Measurements from ENCODE around the gene TMEM209.
"Not testable (repeated sequence)": the region's sequence is repeated elsewhere in the genome, so short reads cannot be mapped to it uniquely, and the experiment has no call there.

TMEM209 gene

GRCh38 chr7:130218806-130219620, 13.8 kb upstream of the TMEM209 start:
- DNase-seq (ENCODE audit: low spot score): no peak

GRCh38 chr7:130216750-130217149, 11.5 kb upstream of the TMEM209 start:
- DNase-seq (ENCODE audit: low spot score): no peak

- DNase-seq (ENCODE audit: low spot score): no peak
These were observed 10.8 kb upstream of the TMEM209 start for GRCh38 chr7:130216025-130216424.

- no peak for DNase-seq (ENCODE audit: low spot score)
These were observed 8.6 kb upstream of the TMEM209 start for GRCh38 chr7:130213828-130214227.

DNA sequence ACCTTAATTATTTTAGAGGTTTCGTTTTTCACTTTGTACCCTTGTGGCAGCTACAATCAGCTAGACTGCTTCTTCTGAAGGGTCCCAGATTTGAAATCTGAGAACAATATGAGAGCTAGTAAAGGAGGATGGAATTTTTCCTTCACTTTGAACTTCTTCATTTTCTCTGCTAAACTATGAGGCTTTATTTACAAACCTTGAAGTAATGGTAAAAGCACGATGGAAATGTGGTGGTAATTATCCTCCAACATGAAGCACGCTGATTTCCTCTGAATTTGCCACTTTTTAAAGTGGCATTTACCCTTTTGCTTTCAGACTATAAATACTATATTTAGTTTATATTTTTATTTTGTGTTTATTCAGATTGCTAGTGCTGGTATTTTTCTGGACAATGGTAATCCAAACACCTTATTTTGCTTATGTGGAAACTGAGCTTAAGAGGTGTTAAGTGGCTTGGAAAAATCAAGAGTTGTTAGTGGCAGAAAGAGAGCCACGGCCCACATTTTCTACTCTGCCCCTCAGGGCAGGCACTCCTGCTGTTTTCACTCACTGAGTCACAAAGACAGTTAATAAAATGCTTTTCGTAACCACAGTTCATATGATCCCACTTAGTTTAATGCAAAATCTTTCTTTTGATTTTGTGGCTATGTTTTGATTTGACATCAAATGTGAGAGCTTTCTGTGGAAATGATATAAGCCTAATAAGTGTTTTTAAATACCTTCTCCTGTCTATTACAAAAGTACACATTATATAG, 5.2 kb upstream of the TMEM209 start:
- no peak for DNase-seq (ENCODE audit: low spot score)

DNA sequence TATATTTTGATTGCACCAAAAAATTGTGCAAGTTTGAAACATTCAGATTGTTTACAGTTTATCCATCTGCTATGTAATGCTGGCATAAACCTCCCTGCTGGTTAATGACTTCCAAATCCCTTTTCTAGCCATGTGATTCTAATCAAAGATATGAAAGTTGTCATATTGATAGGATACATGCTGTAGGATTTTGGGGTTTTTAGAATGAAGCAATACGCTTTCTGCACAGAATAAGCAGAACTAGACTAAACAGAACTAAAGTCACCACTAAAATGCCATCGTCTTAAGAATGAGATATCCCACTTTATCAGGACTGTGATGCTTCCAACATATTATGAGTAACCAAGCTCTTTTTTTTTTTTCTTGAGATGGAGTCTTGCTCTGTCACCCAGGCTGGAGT, 3.3 kb upstream of the TMEM209 start:
- DNase-seq (ENCODE audit: low spot score): no peak

- no peak for DNase-seq (ENCODE audit: low spot score)
These were observed 2.4 kb upstream of the TMEM209 start, which contains the start of gene SSMEM1 for GRCh38 chr7:130207642-130208041. SSMEM1 (plus strand) TSS chr7:130207860; CDS start chr7:130207911, 51 bp downstream.

- no peak for DNase-seq (ENCODE audit: low spot score)
These were observed 1.8 kb upstream of the TMEM209 start for GRCh38 chr7:130207033-130207432.

DNA sequence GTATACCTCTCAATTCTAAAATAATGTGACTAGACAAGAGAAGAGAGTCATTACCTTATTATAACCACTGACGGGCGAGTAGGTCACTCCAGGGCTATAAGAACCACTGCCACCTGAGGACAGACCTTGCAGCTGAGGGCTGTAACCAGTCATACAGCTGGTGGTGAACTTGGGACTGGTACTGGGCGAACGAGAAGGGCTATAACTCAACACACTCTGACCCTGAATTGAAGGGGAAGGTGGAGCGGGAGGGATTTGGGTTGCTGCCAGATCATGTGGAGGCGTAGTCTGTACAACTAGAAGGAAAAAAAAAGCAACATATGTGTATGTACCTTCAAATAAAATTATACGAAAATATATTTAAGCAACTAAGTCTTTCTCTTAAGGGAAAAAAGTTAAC, 3.4 kb downstream of the TMEM209 start:
- peak; percentile 24 for DNase-seq (ENCODE audit: low spot score)

DNA sequence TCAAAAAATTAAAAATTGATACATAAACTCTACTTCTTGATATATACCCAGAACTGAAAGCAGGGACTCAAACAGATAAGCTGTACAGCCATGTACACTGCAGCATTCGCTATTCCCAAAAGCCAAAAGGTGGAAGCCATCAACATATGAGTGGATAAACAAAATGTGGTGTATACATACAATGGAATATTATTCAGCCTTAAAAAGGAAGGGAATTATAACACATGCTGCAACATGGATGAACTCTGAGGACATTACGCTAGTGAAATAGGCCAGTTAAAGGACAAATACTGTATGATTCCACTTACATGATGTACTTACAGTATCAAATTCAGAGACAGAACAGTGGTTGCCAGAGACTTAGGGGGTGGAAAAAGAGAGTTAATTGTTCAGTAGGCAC, 8.1 kb downstream of the TMEM209 start:
- no peak for DNase-seq (ENCODE audit: low spot score)

GRCh38 chr7:130196476-130196875, 8.7 kb downstream of the TMEM209 start:
- no peak for DNase-seq (ENCODE audit: low spot score)

DNA sequence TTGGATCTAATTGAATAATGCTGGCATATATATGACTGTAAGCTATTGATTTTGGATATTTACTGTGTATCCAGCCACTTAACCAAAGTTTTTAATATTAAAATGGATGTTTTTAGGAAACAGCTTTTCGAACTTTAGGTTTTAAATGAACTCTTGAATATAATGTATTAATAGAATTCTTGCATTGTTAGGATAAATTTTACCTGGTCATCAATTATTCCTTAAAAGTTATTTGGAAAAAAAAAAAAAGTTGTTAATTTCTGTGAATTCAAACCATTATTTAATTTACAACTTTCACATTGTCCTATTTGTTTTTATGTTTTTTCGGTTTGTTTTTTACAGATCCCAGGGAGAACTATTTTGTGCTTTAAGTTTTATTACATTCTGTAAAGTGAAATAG, 9.8 kb downstream of the TMEM209 start:
- no peak for DNase-seq (ENCODE audit: low spot score)

GRCh38 chr7:130191791-130192190, 13.4 kb downstream of the TMEM209 start:
- no peak for DNase-seq (ENCODE audit: low spot score)

GRCh38 chr7:130189343-130189742, 15.9 kb downstream of the TMEM209 start:
- no peak for DNase-seq (ENCODE audit: low spot score)

DNA sequence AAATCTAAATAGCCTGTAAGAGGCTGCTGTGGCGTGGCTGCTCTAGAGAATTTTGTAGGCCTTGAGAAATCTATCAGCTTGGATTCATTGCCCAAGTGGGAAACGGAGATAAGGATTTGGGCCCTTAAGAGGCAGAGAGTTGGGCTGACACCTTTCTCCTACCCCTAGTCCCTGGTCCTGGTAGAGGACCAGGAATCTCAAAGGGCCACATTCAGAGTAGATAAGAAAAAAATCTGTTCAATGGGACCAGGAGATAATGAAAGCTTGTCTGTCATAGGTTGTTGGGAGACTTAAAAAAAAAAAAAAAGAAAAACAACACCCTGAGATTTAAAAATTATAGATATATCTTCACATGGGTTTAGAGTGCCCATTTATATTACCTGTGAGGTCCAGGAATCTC, 17.8 kb downstream of the TMEM209 start:
- DNase-seq (ENCODE audit: low spot score): no peak

DNA sequence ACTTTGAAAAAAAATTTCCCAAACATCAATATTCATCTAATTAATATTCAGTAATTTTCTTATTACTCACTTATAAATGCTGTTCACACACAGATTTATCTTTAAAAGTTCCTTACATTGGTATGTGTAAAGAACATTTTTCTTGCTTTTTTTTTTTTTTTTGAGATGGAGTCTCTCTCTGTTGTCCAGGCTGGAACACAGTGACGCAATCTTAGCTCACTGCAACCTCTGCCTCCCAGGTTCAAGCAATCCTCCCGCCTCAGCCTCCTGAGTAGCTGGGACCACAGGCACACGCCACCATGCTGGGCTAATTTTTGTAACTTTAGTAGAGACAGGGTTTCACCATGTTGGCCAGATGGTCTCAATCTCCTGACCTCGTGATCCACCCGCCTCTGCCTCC, 20.9 kb downstream of the TMEM209 start:
- not testable (repeated sequence) for DNase-seq (ENCODE audit: low spot score)

DNA sequence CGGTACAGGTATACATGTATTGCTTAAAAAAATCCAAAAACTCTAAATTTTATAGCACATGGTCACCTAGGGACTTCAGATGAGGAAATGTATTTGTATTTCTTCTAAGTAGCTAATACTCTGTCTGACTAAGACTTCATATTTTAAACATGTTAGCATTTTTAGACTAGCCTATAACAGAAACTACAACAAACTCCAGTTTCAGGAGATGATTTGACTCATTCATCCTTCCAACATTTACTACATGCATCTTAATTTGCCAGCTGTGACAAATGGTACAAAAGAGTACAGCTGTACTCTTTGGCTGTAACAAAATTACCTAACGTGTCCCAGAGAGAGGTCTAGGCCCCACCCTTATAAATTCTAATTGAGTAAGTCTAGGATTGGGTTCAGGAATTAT, 22.2 kb downstream of the TMEM209 start:
- DNase-seq (ENCODE audit: low spot score): no peak

DNA sequence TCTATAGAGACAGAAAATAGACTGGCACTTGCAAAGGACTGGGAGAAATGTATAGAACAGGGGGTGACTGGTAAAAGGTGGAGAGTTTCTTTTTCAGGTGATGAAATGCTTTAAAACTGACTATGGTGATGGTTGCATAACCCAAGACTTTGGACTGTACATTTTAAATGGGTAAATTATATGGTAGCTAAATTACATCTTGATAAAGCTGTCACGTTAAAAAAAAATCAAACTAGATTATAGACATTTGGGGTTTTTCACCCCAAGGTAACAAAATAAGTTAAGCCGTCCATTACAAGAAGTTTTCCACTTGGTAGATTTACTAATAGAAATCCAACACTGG, 24.0 kb downstream of the TMEM209 start:
- no peak for DNase-seq (ENCODE audit: low spot score)

DNA sequence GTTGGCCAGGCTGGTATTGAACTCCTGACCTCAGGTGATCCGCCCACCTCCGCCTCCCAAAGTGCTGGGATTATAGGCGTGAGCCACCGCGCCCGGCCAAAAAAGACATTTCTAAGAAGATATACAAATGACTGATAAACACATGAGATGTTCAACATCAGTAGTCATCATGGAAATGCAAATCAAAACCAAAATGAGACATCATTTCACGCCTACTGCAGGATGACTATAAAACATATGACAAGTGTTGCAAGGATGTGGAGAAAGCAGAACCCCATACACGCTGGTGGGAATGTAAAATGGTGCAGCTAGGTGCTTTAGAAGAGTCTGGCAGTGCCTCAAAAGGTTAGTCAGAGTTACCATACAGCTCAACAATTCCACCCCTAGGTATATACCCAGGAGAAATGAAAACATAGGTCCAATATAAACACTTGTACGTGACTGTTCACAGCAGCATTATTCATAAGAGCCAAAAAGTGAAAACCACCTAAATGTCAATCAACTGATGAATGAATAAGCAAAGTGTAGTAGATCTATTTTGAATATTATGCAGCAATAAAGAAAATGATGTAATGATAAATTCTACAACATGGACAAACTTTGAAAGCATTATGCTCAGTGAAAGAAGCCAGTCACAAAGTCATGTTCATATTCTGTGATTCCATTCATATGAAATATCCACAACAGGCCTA, 24.5 kb downstream of the TMEM209 start:
- DNase-seq (ENCODE audit: low spot score): no peak

DNA sequence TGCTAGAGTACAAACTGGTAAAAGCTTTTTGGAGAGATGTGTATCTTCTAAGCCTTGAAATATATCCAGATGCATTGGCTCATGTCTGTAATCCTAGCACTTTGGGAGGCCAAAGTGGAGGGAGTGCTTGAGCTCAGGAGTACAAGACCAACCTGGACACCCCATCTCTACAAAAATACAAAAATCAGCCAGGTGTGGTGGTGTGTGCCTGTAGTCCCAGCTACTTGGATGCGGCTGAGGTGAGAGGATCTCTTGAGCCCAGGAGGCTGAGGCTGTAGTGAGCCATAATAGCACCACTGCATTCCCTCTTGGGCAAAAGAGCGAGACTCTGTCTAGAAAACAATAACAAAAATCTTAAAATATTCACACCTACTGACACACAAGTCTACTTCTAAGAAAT, 25.6 kb downstream of the TMEM209 start:
- DNase-seq (ENCODE audit: low spot score): no peak

GRCh38 chr7:130178251-130178650, 27.0 kb downstream of the TMEM209 start:
- no peak for DNase-seq (ENCODE audit: low spot score)

GRCh38 chr7:130174237-130174959, 30.8 kb downstream of the TMEM209 start:
- DNase-seq (ENCODE audit: low spot score): no peak
